Panc1 (cell line): ENCODE results near the gene THBS1. TPM values are rescaled to one million over a fixed set of nuclear protein-coding genes. Genes with fewer than 3 reads are reported as not detected.

Experiments
- ATAC-seq: fragments of 200-7000 bp; cut with Tn5 transposase; 2 replicates; pipeline ENCODE4 v1.9.1; 2020; ENCODE audit warnings: mild to moderate bottlenecking, moderate library complexity
- BruUV-seq: library from RNA; stranded (reverse); fragments of 400-500 nt; replicated peaks from 2 replicates; lab custom pipeline; 2021; lab: Mats Ljungman, UMichigan
- CTCF ChIA-PET: fragments of 300-600 bp; sonication (Branson Sonifier 250); formaldehyde crosslinking; loops from one replicate; lab custom pipeline; 2022; ENCODE audit warnings: antibody characterized with exemption; lab: Charles Lee
- POLR2A ChIA-PET: fragments of 300-600 bp; sonication (Branson Sonifier 250); formaldehyde crosslinking; loops from one replicate; lab custom pipeline; 2022; ENCODE audit warnings: antibody characterized with exemption; lab: Charles Lee
- DNase-seq: peaks from one replicate; pipeline ENCODE4 v3.0.0-alpha.2; 2010; ENCODE audit warnings: low read depth, low spot score
- H3K27ac ChIP-seq: 2 replicates; pipeline ENCODE4 v1.5.1; 2011; ENCODE audit warnings: mild to moderate bottlenecking, low read length, inconsistent platforms
- H3K27me3 ChIP-seq: fragments of 200-500 bp; sonication (Bioruptor generic); 2 replicates; pipeline ENCODE4 v1.6.0; 2014; ENCODE audit warnings: low read length, inconsistent platforms; ENCODE audit not compliant: control insufficient read depth, insufficient read depth
- H3K36me3 ChIP-seq: fragments of 200-500 bp; sonication (Bioruptor generic); 2 replicates; pipeline ENCODE4 v1.5.1; 2014; ENCODE audit warnings: inconsistent platforms, mild to moderate bottlenecking, low read length, moderate library complexity; ENCODE audit not compliant: control insufficient read depth, insufficient read depth
- H3K4me1 ChIP-seq: 2 replicates; pipeline ENCODE4 v1.5.1; 2011; ENCODE audit warnings: inconsistent platforms, mild to moderate bottlenecking, low read length, moderate library complexity; ENCODE audit not compliant: control insufficient read depth, insufficient read depth
- H3K4me3 ChIP-seq, 2 experiments: 2 replicates each; pipeline ENCODE4 v1.5.1; 2011 to 2012; ENCODE audit warnings: low read depth in 2 of 2, low read length in 2 of 2, mild to moderate bottlenecking in 2 of 2, inconsistent platforms in 1 of 2, moderate library complexity in 1 of 2
- H3K9me3 ChIP-seq: fragments of 200-500 bp; sonication (Bioruptor generic); 2 replicates; pipeline ENCODE4 v1.5.1; 2014; ENCODE audit warnings: low read depth, mild to moderate bottlenecking, inconsistent platforms, low read length, moderate library complexity; ENCODE audit not compliant: control insufficient read depth, insufficient read depth
- CTCF ChIP-seq: fragments of 450-650 bp; IDR thresholded peaks from 2 replicates; pipeline ENCODE4 v1.5.1; 2017; ENCODE audit warnings: mild to moderate bottlenecking
- POLR2AphosphoS5 ChIP-seq: IDR thresholded peaks from 2 replicates; pipeline ENCODE4 v1.6.1; 2012; ENCODE audit warnings: mild to moderate bottlenecking, low read depth, low read length, moderate library complexity
- REST ChIP-seq, 2 experiments: IDR thresholded peaks; 2 replicates each; pipeline ENCODE4 v1.6.1; 2011 to 2012; ENCODE audit warnings: low read depth in 2 of 2, control low read depth in 1 of 2, low read length in 1 of 2, mild to moderate bottlenecking in 1 of 2, moderate library complexity in 1 of 2; ENCODE audit not compliant: insufficient read depth in 1 of 2
- SIN3A ChIP-seq: IDR thresholded peaks from 2 replicates; pipeline ENCODE4 v1.6.1; 2012; ENCODE audit warnings: low read depth, mild to moderate bottlenecking, low read length, moderate library complexity, borderline replicate concordance; ENCODE audit not compliant: insufficient read depth
- TCF7L2 ChIP-seq: IDR thresholded peaks from 2 replicates; pipeline ENCODE4 v1.6.1; 2011; ENCODE audit warnings: mild to moderate bottlenecking, low read depth, low read length, inconsistent platforms
- in situ Hi-C: cut with HindIII; loops from 2 replicates; pipeline ENCODE4 v1.10.0; 2016; ENCODE audit warnings: low sequenced_read_pairs, low pct_unique_long_range_greater_than_20kb
- intact Hi-C: fragments of 100-400 bp; cut with micrococcal nuclease; formaldehyde crosslinking; loops from one replicate; pipeline ENCODE4 v1.10.0; 2022; ENCODE audit not compliant: unreplicated experiment
- total RNA-seq: library from RNA; stranded (reverse); gene quantifications from one replicate; pipeline ENCODE4 v1.2.1, GENCODE V29; 2021; ENCODE audit not compliant: unreplicated experiment

The THBS1 gene
- total RNA-seq, 1 experiment from 2014 or later, result 61.9 TPM

GRCh38 chr15:39534996-39535395 is 45.9 kb upstream of the THBS1 start:
- CTCF ChIA-PET, result no interaction called here
- intact Hi-C loops, result no loop called here
- no peak for ATAC-seq

GRCh38 chr15:39535466-39535865 is 45.4 kb upstream of the THBS1 start:
- ChIA-PET POLR2A (no interaction called here), CTCF (no interaction called here)
- in situ Hi-C loops (no loop called here), intact Hi-C loops (no loop called here)
- no peak overlapping the region for H3K4me3 ChIP-seq
- no peaks in the 10 kb centered on the region for H3K9me3 ChIP-seq
- no peak for TF ChIP-seq SIN3A
- no peak for TF ChIP-seq CTCF
- no peak for TF ChIP-seq REST (IDR thresholded peaks at IDR 0.05; ENCODE audit: insufficient read depth in 1 of 2, low read depth in 2 of 2, low read length in 1 of 2)
- no peak for TF ChIP-seq TCF7L2
- TF ChIP-seq POLR2AphosphoS5, result no peak
- ATAC-seq (no peak), DNase-seq (no peak)
- H3K27me3 ChIP-seq, result no peaks in the 10 kb centered on the region
- H3K4me1 ChIP-seq, result no peaks in the 10 kb centered on the region
- no peak overlapping the region for H3K27ac ChIP-seq
- no TSS peak for BruUV-seq
- no peaks in the 10 kb centered on the region for H3K36me3 ChIP-seq

More at GRCh38 chr15:39534996-39535395, 45.9 kb upstream of the THBS1 start:
- Histone ChIP-seq H3K27me3 (no peaks in the 10 kb centered on the region), H3K36me3 (no peaks in the 10 kb centered on the region), H3K27ac (no peak overlapping the region), H3K4me3 (no peak overlapping the region), H3K4me1 (no peaks in the 10 kb centered on the region), H3K9me3 (no peaks in the 10 kb centered on the region)
- no peak for DNase-seq
- BruUV-seq, result no TSS peak
- TF ChIP-seq REST (IDR thresholded peaks at IDR 0.05; ENCODE audit: insufficient read depth in 1 of 2, low read depth in 2 of 2, low read length in 1 of 2) (no peak), SIN3A (no peak), POLR2AphosphoS5 (no peak), CTCF (no peak), TCF7L2 (no peak)
- in situ Hi-C loops, result no loop called here
- POLR2A ChIA-PET, result no interaction called here
